A549 (cell line): Measurements from ENCODE around the gene COASY.

Experiments
- CEBPB ChIP-seq, 2 experiments: fragments of >200 bp in 1 of 2; sonication (Bioruptor Twin) in 1 of 2; formaldehyde crosslinking in 1 of 2; IDR thresholded peaks; 2 replicates each; pipeline ENCODE4 v1.6.1; 2012 to 2016
- ELK1 ChIP-seq: fragments of 150-350 bp; IDR thresholded peaks from 2 replicates; pipeline ENCODE4 v1.6.1; 2014; ENCODE audit warnings: low read depth, mild to moderate bottlenecking, low read length

- TF ChIP-seq CEBPB (IDR thresholded peaks at IDR 0.05), result no peak
- TF ChIP-seq ELK1, result no peak
Measured at GRCh38 chr17:42573095-42573494, 11.1 kb downstream of the COASY start.
